GM18526 (cell line): ENCODE data around the gene CPTP.

ENCODE experiments used
- POLR2A ChIP-seq: IDR thresholded peaks from 3 replicates; pipeline ENCODE4 v1.6.1; 2011; ENCODE audit not compliant: insufficient read length; ENCODE audit errors: extremely low read depth

CPTP gene

DNA sequence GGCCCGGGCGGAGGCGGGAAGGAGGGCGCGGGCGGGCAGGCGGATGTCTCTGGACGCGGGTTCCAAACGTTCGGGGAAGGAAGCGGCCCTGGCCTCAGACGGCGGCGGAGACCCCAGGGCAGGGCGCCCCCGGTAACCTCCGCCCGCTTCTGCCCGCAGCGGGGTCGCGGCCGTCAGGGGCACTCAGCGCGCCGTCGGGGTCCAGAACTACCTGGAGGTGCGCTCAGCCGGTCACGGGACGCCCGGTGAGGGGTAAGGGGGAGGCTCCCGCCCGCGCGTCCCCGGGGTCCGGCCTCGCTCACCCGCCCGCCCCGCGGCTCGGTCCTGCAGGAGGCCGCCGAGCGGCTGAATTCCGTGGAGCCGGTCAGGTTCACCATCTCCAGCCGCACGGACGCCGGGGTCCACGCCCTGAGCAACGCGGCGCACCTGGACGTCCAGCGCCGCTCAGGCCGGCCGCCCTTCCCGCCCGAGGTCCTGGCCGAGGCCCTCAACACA is 15.8 kb upstream of the CPTP start:
- TF ChIP-seq POLR2A, result no peak

DNA sequence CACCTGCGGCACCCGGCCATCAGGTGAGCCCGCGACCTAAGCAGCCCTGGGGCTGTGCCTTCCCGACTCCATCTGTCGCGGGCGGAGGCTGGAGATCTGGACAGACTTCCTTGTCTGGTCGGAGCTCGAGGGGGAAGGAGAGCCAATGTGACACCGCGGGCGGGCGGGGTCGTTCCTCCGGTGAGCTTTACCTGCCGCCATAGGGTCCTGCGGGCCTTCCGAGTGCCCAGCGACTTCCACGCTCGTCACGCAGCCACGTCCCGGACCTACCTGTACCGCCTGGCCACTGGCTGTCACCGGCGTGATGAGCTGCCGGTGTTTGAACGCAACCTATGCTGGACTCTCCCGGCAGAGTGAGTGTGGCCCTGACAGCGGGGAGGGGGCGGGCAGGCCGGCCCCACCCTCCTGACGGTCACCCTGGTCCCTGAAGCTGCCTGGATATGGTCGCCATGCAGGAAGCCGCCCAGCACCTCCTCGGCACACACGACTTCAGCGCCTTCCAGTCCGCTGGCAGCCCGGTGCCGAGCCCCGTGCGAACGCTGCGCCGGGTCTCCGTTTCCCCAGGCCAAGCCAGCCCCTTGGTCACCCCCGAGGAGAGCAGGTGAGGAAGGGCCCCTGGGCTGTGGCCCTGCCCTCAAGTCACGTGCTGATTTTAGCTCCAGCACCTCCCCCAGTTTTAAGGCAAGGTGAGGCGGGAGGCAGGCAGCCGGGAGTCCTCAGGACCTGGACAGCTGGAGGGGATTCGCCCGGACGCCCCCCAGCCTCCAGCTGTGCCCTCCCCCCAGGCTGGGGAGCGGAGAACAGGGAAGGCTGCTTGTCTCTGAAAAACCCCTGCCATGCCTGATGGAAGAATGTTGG is 15.1 kb upstream of the CPTP start:
- no peak for TF ChIP-seq POLR2A

DNA sequence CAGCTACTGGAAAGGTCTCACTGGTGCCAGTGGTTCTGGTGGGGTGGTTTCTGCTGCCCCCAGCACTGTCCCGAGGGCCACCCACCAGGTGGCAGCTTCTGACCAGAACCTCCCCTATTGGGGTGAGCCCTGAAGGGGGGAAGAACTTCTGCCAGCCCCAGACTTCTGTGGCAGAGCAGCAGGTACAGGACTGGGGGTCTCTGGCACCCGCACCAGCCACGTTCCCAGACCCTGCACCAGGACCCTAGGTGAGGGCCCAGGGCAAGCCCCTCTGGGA is 14.6 kb upstream of the CPTP start:
- TF ChIP-seq POLR2A, result no peak

DNA sequence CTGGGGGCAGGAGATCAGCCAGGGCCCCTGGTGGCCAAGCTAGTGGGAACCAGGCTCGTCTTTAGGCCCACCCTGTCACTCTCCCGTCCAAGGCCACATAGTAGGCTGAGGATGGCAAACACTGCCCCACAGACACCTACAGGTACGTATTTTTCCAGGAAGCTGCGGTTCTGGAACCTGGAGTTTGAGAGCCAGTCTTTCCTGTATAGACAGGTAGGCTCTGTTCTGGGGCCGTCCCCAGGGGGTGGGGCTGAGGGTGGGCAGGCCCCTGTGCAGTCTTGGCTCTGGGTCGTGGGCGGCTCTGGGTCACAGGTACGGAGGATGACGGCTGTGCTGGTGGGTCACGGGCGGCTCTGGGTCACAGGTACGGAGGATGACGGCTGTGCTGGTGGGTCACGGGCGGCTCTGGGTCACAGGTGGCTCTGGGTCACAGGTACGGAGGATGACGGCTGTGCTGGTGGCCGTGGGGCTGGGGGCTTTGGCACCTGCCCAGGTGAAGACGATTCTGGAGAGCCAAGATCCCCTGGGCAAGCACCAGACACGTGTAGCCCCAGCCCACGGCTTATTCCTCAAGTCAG is 14.0 kb upstream of the CPTP start:
- TF ChIP-seq POLR2A, result no peak

DNA sequence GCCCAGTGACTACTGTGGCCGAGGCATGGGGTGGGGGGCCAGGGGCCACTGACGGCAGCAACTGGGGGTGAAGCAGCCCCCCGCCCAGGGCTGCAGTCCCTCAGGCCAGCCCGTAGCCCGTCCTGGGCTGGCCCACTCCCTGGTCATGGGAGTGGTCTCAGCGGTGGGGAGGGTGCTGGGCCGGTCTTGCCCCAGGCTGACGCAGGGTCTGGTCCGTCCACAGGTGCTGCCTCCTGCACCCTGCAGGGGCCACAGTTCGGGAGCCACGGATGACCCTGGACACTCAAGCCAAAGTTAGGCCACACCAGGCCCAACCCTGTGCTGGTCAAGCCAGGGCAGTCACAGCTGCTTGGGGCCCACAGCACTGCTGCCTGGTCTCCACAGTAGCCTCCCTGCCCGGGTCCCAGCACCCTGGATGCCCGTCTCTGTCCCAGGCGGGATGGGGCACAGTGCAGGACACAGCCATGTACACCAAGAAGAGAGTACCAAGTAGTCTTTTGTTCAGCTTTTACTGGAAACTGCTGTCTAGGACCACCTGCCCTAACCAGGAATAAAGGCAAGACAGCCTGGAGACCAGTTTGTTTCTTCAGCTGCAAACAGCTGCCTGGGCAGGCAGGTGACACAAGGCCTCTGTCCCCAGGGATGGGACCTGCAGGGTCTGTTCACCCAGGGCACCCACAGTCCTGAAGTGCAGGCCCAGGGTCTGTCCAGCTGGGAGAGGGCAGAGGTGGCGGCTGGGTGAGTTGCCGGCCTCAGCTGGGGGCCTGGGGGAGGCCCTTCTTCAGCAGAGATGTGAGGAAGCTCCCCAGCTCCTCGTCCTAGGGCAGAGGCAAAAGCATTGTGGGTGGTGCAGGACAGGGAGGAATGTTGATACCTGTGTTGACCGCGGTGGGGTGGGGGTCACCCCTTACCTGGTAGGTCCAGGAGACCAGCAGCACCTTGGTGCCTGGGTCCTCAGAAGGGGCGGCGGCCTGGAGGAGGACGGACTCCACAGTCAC is 13.2 kb upstream of the CPTP start:
- TF ChIP-seq POLR2A, result no peak

DNA sequence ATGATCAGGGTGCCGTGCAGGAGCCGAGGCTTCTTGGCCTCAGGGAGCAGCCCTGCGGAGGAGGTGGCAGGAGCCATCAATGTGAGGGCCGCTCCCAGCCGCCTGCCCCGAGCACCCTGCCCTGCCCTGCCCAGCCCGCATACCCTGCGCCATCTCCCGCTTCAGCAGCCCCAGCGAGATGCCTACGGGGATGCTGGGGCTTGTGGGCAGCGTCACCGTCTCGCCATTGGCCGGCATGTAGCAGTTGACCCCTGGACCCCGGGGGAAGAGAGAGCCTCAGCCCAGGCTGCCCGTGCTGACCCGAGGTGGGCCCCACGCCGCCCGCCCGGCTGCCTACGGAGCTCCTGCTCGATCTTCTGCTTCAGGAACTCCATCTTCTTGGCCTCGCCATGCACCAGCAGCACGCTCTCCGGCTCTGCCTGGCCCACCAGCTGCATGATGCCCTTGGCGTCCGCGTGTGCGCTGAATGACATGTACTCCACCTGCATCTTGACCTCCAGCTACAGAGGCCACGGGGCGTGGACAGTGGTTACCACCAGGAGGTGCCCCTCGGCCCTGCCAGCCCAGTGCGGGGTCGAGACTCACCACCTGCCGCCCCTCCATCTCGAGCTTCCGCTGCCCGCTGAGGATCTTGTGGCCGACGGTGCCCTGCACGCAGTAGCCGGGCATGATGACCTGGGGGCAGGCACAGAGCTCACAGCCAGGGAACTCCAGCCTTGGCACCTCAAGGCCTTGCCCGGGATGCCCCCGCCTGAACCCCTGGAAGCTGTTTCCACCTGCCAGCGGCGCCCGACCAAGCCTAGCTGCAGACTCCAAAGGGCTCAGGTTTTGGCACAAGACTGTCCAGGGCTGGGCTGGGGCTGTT is 11.9 kb upstream of the CPTP start:
- no peak for TF ChIP-seq POLR2A

DNA sequence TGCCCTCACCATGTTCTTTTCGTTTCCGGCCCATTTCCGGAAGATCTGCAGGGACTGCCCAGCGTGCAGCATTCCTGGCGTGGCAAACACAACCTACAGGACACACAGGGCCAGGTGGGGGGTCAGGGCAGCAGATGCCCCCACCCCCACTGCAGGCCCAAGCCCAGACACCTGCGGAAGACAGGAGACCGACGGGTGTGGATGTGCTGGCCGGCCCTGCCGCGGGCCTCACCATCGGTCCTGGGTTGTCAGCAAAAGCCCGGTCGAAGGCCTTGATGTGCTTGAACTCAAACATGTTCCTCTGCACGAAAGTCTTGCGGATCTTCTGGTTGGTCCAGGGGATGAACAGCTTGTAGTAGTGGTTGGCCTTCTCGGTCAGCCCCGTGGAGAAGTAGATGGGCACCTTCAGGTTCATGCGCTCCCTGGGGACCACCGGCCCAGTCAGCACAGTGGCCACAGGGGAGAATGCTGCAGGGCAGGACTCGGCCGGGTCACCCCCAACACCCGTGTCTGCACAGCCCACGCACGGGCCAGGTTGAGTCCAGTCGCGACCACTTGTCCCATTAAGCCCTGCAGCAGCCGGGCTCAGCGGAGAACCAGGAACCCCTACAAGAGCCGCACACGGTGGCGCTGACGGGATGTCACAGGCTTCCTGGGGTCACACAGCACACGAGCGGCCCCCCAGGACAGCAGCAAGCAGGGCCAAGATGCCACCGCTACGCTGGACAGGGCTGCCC is 10.9 kb upstream of the CPTP start:
- TF ChIP-seq POLR2A, result no peak

DNA sequence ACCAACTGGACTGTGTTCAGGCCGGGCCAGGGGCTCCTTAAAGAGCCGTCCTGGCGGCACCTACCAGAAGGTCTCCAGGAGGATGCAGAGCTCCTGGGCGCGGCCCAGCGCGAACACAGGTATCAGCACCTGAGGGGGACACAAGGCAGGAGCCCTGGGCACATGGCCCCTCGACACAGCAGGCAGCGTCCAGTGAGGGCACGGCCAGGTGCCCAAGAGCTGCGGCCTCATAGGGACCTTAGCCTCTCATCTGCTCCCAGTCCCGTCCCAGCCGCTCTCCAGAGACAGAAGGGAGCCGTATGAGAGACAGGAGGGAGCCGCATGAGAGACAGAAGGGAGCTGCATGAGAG is 10.4 kb upstream of the CPTP start:
- no peak for TF ChIP-seq POLR2A

DNA sequence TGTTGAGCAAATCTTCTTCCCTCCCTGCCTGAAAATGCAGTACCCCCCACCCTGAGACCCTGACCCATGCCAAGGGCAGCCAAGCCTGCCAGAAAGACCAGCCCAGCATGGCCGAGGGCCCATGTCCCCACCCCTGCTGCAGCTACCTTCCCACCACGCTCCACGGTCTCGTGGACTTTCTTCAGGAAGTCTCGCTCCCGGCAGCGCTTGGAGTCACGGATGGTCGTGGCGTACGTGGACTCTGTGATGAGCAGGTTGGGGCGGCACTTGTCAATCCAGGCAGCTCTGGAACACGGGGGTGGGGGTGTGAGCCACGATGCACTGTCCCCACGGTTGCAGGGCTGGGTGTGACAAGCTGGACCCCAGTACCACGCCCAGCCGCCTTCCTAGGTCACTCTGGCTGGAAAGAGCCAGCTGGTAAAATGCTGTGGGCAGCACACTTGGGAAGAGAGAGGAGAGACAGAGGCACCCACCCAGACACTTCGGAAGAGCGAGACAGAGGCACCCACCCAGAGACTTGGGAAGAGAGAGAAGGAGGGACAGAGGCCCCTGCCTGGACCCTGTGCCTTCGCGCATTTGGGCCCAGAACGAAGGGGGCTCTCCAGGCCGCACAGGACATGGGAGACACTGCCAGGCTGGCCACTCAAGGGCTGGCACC is 9.8 kb upstream of the CPTP start:
- TF ChIP-seq POLR2A, result no peak

DNA sequence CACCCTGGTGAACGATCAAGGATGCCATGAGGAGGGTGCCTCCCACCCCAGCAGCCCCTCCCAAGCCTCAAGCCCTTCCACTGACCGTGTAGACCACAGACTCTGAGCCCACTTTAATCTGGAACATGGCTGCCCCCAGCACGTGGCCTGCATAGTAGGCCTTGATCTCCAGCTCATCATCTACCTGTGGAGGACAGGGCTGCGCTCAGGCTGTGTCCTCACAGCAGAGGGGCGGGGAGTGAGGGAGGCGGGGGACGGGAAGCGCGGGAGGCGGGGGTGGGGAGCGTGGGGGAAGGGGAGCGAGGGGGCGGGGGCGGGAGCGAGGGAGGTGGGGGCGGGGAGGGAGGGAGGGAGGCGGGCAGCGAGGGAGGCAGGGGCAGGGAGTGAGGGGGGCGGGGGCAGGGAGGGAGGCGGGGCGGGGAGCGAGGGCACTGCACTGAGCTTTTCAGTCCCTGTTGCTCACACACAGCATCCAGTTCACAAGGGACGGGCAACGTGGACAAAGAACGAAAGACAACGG is 9.1 kb upstream of the CPTP start:
- TF ChIP-seq POLR2A, result no peak

DNA sequence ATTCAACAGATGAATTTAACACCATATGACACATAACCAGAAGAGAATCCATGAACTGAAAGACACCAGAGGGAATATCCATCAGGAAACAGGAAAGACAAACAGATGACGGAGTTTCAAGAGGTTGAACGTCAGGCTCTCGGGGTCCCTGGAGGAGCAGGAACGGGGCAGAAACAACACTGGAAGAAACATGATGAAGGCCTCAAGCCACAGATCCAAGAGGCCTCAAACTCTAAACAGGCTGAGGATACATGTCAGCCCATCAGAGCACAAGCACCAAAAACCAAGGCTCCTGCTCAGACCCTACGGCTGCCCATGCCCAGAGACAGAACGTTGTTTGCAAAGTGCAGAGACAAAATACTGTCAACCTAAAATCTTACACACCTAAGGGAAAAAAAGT is 7.2 kb upstream of the CPTP start:
- TF ChIP-seq POLR2A, result no peak

DNA sequence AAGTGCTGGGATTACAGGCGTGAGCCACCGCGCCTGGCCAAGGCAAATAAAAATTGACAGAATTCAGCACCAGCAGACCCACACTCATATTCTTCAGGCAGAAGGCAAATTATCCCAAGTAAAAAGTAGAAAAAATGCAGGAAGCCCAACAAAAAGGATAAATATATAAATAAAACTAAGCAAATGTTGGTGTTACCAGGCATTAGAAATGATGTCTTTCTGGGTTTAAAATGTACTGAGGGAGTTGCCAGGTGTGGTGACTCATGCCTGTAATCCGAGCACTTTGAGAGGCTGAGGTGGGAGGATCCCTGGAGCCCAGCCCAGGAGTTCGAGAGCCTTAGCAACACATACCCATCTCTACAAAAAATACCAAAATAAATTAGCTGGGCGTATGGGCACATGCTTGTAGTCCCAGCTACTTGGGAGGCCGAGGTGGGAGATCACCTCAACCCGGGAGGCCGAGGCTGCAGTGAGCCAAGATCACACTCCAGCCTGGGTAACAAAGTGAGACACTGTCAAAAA is 6.4 kb upstream of the CPTP start:
- no peak for TF ChIP-seq POLR2A
